ENCODE measurements around the gene CHERP. TPM values are rescaled to one million over a fixed set of nuclear protein-coding genes. Genes with fewer than 3 reads are reported as not detected.

The CHERP gene
- total and polyA plus RNA-seq, 12 donors, result 2.9 to 50.7 (median 19.0) TPM

- no peaks in the 10 kb centered on the region for H3K36me3 ChIP-seq (replicated peaks in 1 of 2)
- intact Hi-C loops (cut with DNase I), result no loop called here
- H3K9me3 ChIP-seq (replicated peaks in 1 of 3), result no peaks in the 10 kb centered on the region
- H3K27me3 ChIP-seq, result no peaks in the 10 kb centered on the region
- peak; percentile 65 to 94 (median 72) for DNase-seq
- H3K4me1 ChIP-seq (replicated peaks in 1 of 2), result peaks cover 43 to 90% of the 10 kb centered on the region in 2 donors
- whole genome bisulfite sequencing, 4 donors, result 30 to 47% (median 38%) methylated on average over 14 to 15 of the region's 15 CpGs
- TF ChIP-seq CTCF (IDR thresholded peaks at IDR 0.05) (no peak), POLR2A (IDR thresholded peaks at IDR 0.05) (peak in 1 of 2 donors; percentile 17)
- peak overlapping the region in 1 of 4 donors; percentile 17 for H3K4me3 ChIP-seq
- peak overlapping the region in 4 of 5 donors; percentile 21 to 92 (median 57) for H3K27ac ChIP-seq
Observed at GRCh38 chr19:16584248-16585093, 42.2 kb upstream of the CHERP start.

GRCh38 chr19:16582486-16583261, 40.4 kb upstream of the CHERP start:
- intact Hi-C loops (cut with DNase I), result no loop called here
- no peak for TF ChIP-seq CTCF (IDR thresholded peaks at IDR 0.05)
- no peak for TF ChIP-seq POLR2A (IDR thresholded peaks at IDR 0.05)
- DNase-seq, result peak in 1 of 7 donors; percentile 24
- Histone ChIP-seq H3K27ac (peak overlapping the region; percentile 77 to 97 (median 86)), H3K4me3 (no peak overlapping the region), H3K27me3 (no peaks in the 10 kb centered on the region), H3K4me1 (replicated peaks in 1 of 2) (peaks cover 26 to 72% of the 10 kb centered on the region in 2 donors), H3K9me3 (replicated peaks in 1 of 3) (no peaks in the 10 kb centered on the region), H3K36me3 (replicated peaks in 1 of 2) (peaks cover 0 to 7% of the 10 kb centered on the region in 2 donors)
- 73 to 84% (median 78%) methylated on average over 9 to 10 of the region's 10 CpGs for WGBS, 4 donors

DNA sequence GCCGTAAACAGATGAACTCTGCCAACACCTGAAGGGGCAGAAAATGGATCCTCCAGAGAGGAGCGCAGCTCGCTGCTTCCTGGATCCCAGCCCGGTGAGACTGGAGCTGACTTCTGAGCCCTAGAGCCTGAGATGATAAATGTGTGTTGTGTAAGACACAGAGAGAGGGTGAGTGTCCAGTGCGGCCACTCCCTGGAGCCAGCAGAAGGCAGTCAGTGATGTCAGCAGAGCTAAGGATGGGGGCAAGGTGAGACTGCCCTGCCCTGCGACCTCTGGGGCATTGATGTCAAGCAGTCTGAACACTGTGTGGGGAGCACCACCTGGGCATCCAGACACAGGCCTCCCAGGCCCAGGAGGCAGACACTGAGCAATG, 39.7 kb upstream of the CHERP start:
- Histone ChIP-seq H3K4me1 (replicated peaks in 1 of 2) (peaks cover 19 to 65% of the 10 kb centered on the region in 2 donors), H3K9me3 (replicated peaks in 1 of 3) (no peaks in the 10 kb centered on the region), H3K27me3 (no peaks in the 10 kb centered on the region), H3K27ac (peak overlapping the region; percentile 77 to 97 (median 86)), H3K4me3 (no peak overlapping the region), H3K36me3 (replicated peaks in 1 of 2) (peaks cover 0 to 14% of the 10 kb centered on the region in 2 donors)
- DNase-seq, result peak; percentile 70 to 92 (median 88)
- TF ChIP-seq CTCF (IDR thresholded peaks at IDR 0.05) (no peak), POLR2A (IDR thresholded peaks at IDR 0.05) (peak; percentile 11 to 82)
- intact Hi-C loops (cut with DNase I), result no loop called here
- 20 to 43% (median 30%) methylated on average over 4 to 6 of the region's 6 CpGs for WGBS, 4 donors

Measured in adrenal gland (tissue), 12 donors.